Measurements from ENCODE around the gene ZNF846. TPM values are rescaled to one million over a fixed set of nuclear protein-coding genes. Genes with fewer than 3 reads are reported as not detected.

The ZNF846 gene
- total and polyA plus RNA-seq, 9 of the 15 experiments (the other 6 are each of a cell fraction or from before 2014, with no cell fraction given): 4.1 to 8.7 (median 7.8) TPM

GRCh38 chr19:9785367-9786331 lies 17.1 kb upstream of the ZNF846 start (continued):
- TF ChIP-seq MGA (IDR thresholded peaks at IDR 0.05): peak; percentile 36; the same call in 1 of the 2 replicates
- TF ChIP-seq GABPB1 (CRISPR knock-in tag; IDR thresholded peaks at IDR 0.05): peak; percentile 12; the same call in 1 of the 2 replicates
- peak; percentile 40; the same call in 1 of the 2 replicates for TF ChIP-seq DPF2 (IDR thresholded peaks at IDR 0.05)
- TF ChIP-seq RAD21 (CRISPR knock-in tag; conservative IDR thresholded peaks at IDR 0.05 in 1 of 2, IDR thresholded peaks at IDR 0.05 in 1 of 2): peak in 1 of 2 experiments; percentile 10; a peak in 1 of 4 replicates
- TF ChIP-seq BDP1 (IDR thresholded peaks at IDR 0.05; ENCODE audit: insufficient read depth, insufficient read length): no peak
- peak; percentile 25 for TF ChIP-seq NFYB (IDR thresholded peaks at IDR 0.05; ENCODE audit: extremely low read depth, insufficient read length)
- no peak for TF ChIP-seq NR0B1 (IDR thresholded peaks at IDR 0.05; ENCODE audit: partially characterized antibody)
- TF ChIP-seq TRIM25 (IDR thresholded peaks at IDR 0.05; ENCODE audit: borderline replicate concordance): no peak
- TF ChIP-seq HCFC1 (IDR thresholded peaks at IDR 0.05; ENCODE audit: low read depth, low read length): 0 out of 2 replicates have a peak, but pooled peaks have one; percentile 30
- peak; percentile 67; the same call in 1 of the 2 replicates for TF ChIP-seq HDAC2 (IDR thresholded peaks at IDR 0.05)
- TF ChIP-seq FOXK2 (conservative IDR thresholded peaks at IDR 0.05 in 1 of 2, IDR thresholded peaks at IDR 0.05 in 1 of 2; ENCODE audit: low read depth in 2 of 2): 0 out of 4 replicates have a peak, but pooled peaks of 1 of the 2 experiments have one; percentile 14

All from K562 (cell line).